Measurements from ENCODE around the gene ERMAP.
A peak's percentile ranks its signal among the peaks of the same experiment; 100 is the strongest.

Gene ERMAP

DNA sequence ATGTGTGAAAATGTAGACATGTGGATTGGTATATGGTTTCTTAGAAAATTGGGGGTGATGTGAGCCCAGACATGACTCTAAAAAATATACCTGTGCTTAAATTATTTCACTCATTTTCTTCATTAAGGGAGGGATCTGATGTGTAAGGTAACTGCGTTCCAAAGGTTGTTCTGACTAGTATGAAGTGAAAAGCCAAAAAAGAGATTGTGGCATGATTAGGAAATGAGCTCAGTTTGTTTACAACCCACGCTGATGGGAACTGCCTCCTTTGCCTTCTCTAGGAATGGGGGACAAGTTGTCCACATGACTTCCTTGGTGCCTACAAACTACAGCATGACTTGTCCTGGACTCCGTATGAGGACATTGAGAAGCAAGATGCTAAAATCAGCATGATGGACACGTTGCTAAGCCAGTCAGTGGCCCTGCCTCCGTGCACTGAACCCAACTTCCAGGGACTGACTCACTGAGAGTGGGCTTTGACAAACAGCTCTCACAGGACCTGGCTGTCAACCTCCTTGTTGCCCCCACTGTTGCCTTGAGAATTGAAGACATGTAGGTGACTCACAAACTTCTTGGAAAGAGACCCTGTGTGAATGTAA lies 41.9 kb upstream of the ERMAP start:
- no peak for DNase-seq (ENCODE audit: low read depth, low spot score)
- TF ChIP-seq, protein P1, sequence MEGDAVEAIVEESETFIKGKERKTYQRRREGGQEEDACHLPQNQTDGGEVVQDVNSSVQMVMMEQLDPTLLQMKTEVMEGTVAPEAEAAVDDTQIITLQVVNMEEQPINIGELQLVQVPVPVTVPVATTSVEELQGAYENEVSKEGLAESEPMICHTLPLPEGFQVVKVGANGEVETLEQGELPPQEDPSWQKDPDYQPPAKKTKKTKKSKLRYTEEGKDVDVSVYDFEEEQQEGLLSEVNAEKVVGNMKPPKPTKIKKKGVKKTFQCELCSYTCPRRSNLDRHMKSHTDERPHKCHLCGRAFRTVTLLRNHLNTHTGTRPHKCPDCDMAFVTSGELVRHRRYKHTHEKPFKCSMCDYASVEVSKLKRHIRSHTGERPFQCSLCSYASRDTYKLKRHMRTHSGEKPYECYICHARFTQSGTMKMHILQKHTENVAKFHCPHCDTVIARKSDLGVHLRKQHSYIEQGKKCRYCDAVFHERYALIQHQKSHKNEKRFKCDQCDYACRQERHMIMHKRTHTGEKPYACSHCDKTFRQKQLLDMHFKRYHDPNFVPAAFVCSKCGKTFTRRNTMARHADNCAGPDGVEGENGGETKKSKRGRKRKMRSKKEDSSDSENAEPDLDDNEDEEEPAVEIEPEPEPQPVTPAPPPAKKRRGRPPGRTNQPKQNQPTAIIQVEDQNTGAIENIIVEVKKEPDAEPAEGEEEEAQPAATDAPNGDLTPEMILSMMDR (IDR thresholded peaks at IDR 0.05; ENCODE audit: insufficient read depth, low read length, missing control alignments) = no peak
- no peak overlapping the region for H3K4me3 ChIP-seq (ENCODE audit: low read depth, low read length)
- ChIA-PET CTCF (interaction anchor here (1.4 to 6.9 kb wide), 4 partner anchors 8 to 299 kb away, joined by 3 to 59 read pairs (median 13); partner anchors contain the start of genes C1orf50 and P3H1), POLR2A (no interaction called here)

DNA sequence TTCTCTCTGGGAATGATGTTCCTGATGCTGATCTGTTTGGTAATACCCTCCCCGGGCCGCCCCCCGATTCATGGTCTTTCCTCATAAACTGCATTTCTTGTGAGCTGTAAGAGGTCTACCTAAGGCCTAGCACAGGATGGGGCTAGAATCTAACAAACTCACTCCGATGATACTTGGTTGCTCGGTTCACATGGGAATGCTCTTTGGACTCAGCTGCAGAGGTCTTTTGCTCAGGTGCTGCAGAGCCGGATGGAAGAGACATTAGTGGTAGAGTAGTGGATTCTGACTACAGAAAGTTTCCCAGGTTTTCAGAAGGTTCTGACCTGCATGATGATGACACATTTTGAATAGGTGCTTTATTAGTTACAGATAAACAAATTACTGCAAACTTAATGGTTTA lies 40.4 kb upstream of the ERMAP start:
- TF ChIP-seq, protein P1 (IDR thresholded peaks at IDR 0.05; ENCODE audit: insufficient read depth, low read length, missing control alignments) = no peak
- ChIA-PET POLR2A (no interaction called here), CTCF (interaction anchor here (1.4 to 6.9 kb wide), 9 partner anchors 9 to 302 kb away, joined by 4 to 128 read pairs (median 12); partner anchors contain the start of genes C1orf50, P3H1 and ZNF691)
- no peak for DNase-seq (ENCODE audit: low read depth, low spot score)
- no peak overlapping the region for H3K4me3 ChIP-seq (ENCODE audit: low read depth, low read length)

DNA sequence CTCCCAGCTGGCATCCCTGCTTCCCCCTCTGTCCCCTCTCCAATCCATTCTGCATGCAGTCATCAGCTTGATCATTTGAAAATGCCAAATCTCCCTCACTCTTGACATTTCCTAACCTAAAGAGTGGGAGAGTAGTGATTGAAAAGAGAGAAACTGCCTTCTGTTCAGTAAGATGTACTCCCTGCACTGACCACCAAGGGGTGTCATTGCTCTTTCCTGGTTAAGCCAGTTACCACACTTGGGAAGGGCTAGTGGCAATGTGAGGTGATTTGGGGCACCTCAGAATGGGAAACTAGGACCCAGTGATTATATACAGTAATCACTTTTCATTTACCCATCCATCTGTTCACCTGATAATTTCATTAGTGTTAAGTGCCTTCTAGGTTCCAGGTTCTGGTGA lies 39.1 kb upstream of the ERMAP start:
- ChIA-PET CTCF (interaction anchor here (0.6 to 6.9 kb wide), 28 partner anchors 10 to 373 kb away, joined by 3 to 128 read pairs (median 4); partner anchors contain the start of genes C1orf50, P3H1 and ZNF691), POLR2A (interaction anchor here (1.4 kb wide), 1 partner anchor 11 kb away, joined by 4 read pairs; the partner anchor contains the start of genes C1orf50 and P3H1)
- DNase-seq (ENCODE audit: low read depth, low spot score) = no peak
- no peak overlapping the region for H3K4me3 ChIP-seq (ENCODE audit: low read depth, low read length)
- TF ChIP-seq, protein P1 (IDR thresholded peaks at IDR 0.05; ENCODE audit: insufficient read depth, low read length, missing control alignments) = peak; percentile 68

DNA sequence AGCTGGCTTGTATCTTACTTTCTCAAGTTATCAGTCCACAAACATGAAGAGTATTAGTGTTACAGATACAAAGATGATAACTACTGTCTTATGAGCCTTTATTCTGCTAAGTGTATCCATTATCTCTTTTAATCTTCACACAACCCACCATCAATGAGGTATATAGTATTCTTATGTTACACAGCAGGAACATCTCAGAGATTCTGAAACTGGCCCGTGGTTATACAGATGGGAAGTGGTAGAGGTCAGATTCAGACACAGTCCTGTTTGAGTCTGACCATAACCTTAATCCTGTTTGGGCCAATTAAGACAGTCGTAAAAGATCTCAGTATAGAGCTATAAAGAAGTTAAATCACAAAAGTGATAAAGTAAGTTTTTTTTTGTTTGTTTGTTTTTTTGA lies 37.2 kb upstream of the ERMAP start:
- DNase-seq (ENCODE audit: low read depth, low spot score) = no peak
- TF ChIP-seq, protein P1 (IDR thresholded peaks at IDR 0.05; ENCODE audit: insufficient read depth, low read length, missing control alignments) = no peak
- ChIA-PET CTCF (interaction anchor here (1.1 to 6.9 kb wide), 8 partner anchors 12 to 293 kb away, joined by 3 to 128 read pairs (median 16); partner anchors contain the start of genes C1orf50 and P3H1), POLR2A (no interaction called here)
- no peak overlapping the region for H3K4me3 ChIP-seq (ENCODE audit: low read depth, low read length)

DNA sequence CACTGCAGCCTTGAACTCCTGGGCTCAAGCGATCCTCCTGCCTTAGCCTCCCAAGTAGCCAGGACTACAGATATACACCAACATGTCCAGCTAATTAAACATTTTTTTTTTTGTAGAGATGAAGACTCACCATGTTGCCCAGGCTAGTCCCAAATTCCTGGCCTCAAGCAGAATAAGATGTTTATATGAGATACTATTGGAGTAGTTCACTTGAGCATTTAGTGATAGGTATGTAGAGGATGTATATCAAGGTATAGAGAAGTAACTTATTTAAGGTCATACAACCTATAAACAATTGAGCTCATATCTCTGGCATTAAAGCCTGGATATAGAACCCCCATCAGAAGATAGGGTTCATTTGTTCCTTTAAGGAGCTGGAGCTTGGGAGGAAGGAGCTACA lies 36.7 kb upstream of the ERMAP start:
- POLR2A ChIA-PET = no interaction called here
- TF ChIP-seq, protein P1 (IDR thresholded peaks at IDR 0.05; ENCODE audit: insufficient read depth, low read length, missing control alignments) = no peak
- CTCF ChIA-PET = interaction anchor here (1.1 to 6.9 kb wide), 7 partner anchors 13 to 292 kb away, joined by 3 to 128 read pairs (median 6); partner anchors contain the start of genes C1orf50, P3H1 and ZNF691
- no peak overlapping the region for H3K4me3 ChIP-seq (ENCODE audit: low read depth, low read length)
- no peak for DNase-seq (ENCODE audit: low read depth, low spot score)

DNA sequence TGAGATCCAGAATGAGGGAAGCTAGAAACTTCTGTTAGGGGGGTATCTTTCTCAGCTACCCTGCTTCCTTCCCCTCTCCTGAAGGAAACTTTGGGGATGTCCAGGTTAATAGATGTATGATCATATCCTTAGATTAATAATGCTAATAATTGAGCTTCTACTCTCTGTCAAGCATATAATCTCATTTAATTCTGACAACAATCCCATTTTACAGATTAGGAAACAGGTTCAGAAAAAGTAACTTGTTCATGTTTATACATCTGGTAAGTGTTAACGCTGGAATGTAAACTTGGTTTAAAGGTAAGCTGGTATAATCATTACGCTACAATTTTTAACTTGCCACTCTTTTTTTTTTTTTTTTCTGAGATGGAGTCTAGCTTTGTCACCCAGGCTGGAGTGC lies 33.8 kb upstream of the ERMAP start:
- TF ChIP-seq, protein P1 (IDR thresholded peaks at IDR 0.05; ENCODE audit: insufficient read depth, low read length, missing control alignments) = no peak
- DNase-seq (ENCODE audit: low read depth, low spot score) = no peak
- ChIA-PET CTCF (interaction anchor here (0.6 to 3.4 kb wide), 5 partner anchors 9 to 950 kb away, joined by 3 to 18 read pairs (median 4); no protein-coding TSS in a partner anchor), POLR2A (no interaction called here)
- H3K4me3 ChIP-seq (ENCODE audit: low read depth, low read length) = no peak overlapping the region
